ENCODE data around the gene TMEM106A.
"Not testable (repeated sequence)": the region's sequence is repeated elsewhere in the genome, so short reads cannot be mapped to it uniquely, and the experiment has no call there.

Gene TMEM106A

GRCh38 chr17:43199633-43200032 lies 12.0 kb upstream of the TMEM106A start:
- H3K4me3 ChIP-seq (ENCODE audit: low read depth, low read length): no peak overlapping the region
- TF ChIP-seq CTCF (IDR thresholded peaks at IDR 0.05; ENCODE audit: low read depth, low read length, missing control alignments): no peak
- in situ Hi-C loops (cut with HindIII; ENCODE audit: low sequenced_read_pairs): no loop called here
- DNase-seq (ENCODE audit: low read depth): no peak

DNA sequence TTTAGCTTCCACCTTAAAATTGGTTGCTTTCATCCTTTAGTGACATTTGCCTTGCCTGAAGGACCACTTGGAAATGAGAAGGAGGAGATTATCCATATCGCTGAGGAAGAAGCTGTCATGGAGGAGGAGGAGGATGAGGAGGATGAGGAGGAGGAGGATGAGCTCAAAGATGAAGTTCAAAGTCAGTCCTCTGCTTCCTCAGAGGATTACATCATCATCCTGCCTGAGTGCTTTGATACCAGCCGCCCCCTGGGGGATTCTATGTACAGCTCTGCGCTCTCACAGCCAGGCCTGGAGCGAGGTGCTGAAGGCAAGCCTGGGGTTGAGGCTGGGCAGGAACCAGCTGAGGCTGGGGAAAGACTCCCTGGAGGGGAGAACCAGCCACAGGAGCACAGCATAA lies 11.5 kb upstream of the TMEM106A start:
- DNase-seq (ENCODE audit: low read depth): no peak
- H3K4me3 ChIP-seq (ENCODE audit: low read depth, low read length): no peak overlapping the region
- in situ Hi-C loops (cut with HindIII; ENCODE audit: low sequenced_read_pairs): no loop called here
- TF ChIP-seq CTCF (IDR thresholded peaks at IDR 0.05; ENCODE audit: low read depth, low read length, missing control alignments): no peak

GRCh38 chr17:43203013-43203412 lies 8.7 kb upstream of the TMEM106A start:
- H3K4me3 ChIP-seq (ENCODE audit: low read depth, low read length); in situ Hi-C loops (cut with HindIII; ENCODE audit: low sequenced_read_pairs): not testable (repeated sequence)

DNA sequence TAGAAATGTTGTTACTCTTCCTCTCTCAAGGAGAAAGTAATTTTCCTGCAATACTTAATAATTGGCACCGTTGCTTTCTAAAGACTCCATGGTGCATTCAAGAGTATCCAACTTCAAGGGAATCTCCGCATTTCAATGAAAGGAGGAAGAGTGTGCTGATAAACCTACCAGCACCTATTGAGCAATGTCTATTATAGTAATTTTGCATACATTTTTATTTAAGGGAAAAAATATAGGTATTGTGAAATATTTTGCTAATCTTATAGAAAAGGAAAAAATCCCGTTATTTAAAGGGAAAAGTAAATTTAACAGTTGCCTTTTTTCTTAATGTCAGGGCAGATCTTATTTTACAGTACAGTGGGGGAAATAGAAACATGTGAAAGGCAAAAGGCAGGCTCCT lies 1.1 kb upstream of the TMEM106A start:
- no peak for DNase-seq (ENCODE audit: low read depth)
- in situ Hi-C loops (cut with HindIII; ENCODE audit: low sequenced_read_pairs): no loop called here
- H3K4me3 ChIP-seq (ENCODE audit: low read depth, low read length): no peak overlapping the region
- TF ChIP-seq CTCF (IDR thresholded peaks at IDR 0.05; ENCODE audit: low read depth, low read length, missing control alignments): no peak

More at GRCh38 chr17:43203013-43203412, 8.7 kb upstream of the TMEM106A start:
- DNase-seq (ENCODE audit: low read depth): not testable (repeated sequence)

GRCh38 chr17:43211123-43211479 lies 574 bp upstream of the TMEM106A start:
- H3K4me3 ChIP-seq (ENCODE audit: low read depth, low read length): peak overlapping the region; percentile 58
- in situ Hi-C loops (cut with HindIII; ENCODE audit: low sequenced_read_pairs): no loop called here
- no peak for TF ChIP-seq CTCF (IDR thresholded peaks at IDR 0.05; ENCODE audit: low read depth, low read length, missing control alignments)
- DNase-seq (ENCODE audit: low read depth): no peak

DNA sequence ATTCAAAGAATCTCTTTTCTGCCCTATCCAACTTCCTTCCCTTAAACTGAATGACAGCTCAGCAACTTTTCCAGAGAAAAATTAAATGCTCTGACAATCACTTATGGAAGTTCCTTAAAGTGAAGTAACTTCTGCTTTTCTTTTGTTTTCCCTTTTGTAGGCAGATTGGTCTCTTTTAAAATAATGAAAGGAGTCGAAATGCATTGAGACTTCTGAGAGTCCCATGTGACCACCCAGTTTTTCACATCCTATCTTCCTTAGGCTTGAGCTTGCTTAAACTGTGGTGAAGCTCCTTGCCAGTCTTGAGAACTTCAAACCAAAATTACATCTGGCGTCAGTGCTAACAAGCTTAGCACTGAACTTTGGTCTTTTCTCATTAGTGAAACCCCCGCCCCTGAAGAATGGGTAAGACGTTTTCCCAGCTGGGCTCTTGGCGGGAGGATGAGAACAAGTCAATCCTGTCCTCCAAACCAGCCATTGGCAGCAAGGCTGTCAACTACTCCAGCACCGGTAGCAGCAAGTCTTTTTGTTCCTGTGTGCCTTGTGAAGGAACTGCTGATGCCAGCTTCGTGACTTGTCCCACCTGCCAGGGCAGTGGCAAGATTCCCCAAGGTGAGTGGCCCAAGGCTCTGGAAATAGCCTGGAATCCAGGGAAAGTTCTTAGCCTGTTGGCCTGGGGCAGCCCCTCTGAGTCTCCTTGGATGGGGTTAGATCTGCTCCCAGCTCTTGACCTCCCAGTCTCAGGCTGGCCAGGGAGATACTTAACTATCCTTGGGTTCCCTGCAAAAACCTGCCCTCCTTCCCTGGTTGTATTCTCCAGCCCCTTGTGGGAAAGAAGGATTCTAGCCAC lies 1.2 kb downstream of the TMEM106A start:
- in situ Hi-C loops (cut with HindIII; ENCODE audit: low sequenced_read_pairs): no loop called here
- no peak for TF ChIP-seq CTCF (IDR thresholded peaks at IDR 0.05; ENCODE audit: low read depth, low read length, missing control alignments)
- no peak for DNase-seq (ENCODE audit: low read depth)
- peak overlapping the region; percentile 58 for H3K4me3 ChIP-seq (ENCODE audit: low read depth, low read length)

DNA sequence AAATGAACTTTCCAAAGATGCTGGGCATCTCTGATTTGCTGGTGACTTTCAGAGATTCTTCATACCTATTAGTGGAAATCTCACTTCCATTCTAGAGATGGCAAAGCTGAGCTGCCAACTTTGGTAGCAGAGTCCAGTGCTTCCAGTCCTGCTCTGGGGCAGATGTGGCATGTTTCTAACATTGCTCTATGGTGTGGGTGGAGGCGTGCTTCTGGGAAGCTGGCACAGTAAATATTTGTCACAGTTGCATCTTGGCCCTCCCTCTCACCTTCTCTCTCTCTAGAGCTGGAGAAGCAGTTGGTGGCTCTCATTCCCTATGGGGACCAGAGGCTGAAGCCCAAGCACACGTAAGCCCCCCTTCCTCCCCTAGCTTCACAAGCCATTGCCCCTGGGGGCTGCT lies 1.9 kb downstream of the TMEM106A start:
- H3K4me3 ChIP-seq (ENCODE audit: low read depth, low read length): no peak overlapping the region
- TF ChIP-seq CTCF (IDR thresholded peaks at IDR 0.05; ENCODE audit: low read depth, low read length, missing control alignments): no peak
- no peak for DNase-seq (ENCODE audit: low read depth)
- in situ Hi-C loops (cut with HindIII; ENCODE audit: low sequenced_read_pairs): no loop called here

Data from astrocyte of the cerebellum (primary cell).